Measurements from ENCODE around the gene ZBTB7C. TPM values are rescaled to one million over a fixed set of nuclear protein-coding genes. Genes with fewer than 3 reads are reported as not detected.

ZBTB7C gene
- polyA plus RNA-seq, 2 donors, result 20.6 to 24.5 TPM

- Histone ChIP-seq H3K4me1 (ENCODE audit: control insufficient read depth in 2 of 2, insufficient read depth in 2 of 2, low read length in 1 of 2) (no peaks in the 10 kb centered on the region), H3K4me3 (ENCODE audit: low read depth in 1 of 2, low read length in 2 of 2) (no peak overlapping the region), H3K9me3 (ENCODE audit: control insufficient read depth in 2 of 2, insufficient read depth in 1 of 2, low read depth in 1 of 2, low read length in 1 of 2) (no peaks in the 10 kb centered on the region), H3K27ac (ENCODE audit: low read depth in 2 of 2, low read length in 1 of 2) (no peak overlapping the region), H3K27me3 (ENCODE audit: control insufficient read depth in 1 of 2, insufficient read depth in 2 of 2, low read length in 2 of 2) (no peaks in the 10 kb centered on the region), H3K36me3 (ENCODE audit: control insufficient read depth in 2 of 2, insufficient read depth in 2 of 2, low read length in 1 of 2) (no peaks in the 10 kb centered on the region)
- WGBS, 2 donors, result 34 to 42% methylated on average over 5 of the region's 5 CpGs
Measured at GRCh38 chr18:47979611-47980200, 429.5 kb downstream of the ZBTB7C start.

DNA sequence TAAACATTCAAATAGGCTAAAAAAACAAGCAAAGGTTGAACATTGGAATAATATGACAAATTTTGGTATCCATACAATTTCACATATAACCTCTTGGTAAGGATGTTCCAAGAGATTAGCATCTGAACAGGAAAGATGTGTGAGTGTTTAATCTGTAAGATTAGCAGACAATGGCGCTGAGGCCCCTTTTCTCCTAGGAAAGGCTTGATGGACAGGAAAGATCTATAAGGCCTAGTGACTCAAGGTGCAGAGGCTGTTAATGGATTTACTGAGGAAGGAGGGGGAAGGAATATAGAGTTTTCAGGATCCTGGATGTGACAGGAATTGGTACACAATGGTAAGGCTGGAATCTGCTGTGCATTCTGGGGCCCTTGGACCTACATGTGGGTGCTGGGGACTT lies 430.6 kb downstream of the ZBTB7C start:
- H3K36me3 ChIP-seq (ENCODE audit: control insufficient read depth in 2 of 2, insufficient read depth in 2 of 2, low read length in 1 of 2), result no peaks in the 10 kb centered on the region
- no peak overlapping the region for H3K4me3 ChIP-seq (ENCODE audit: low read depth in 1 of 2, low read length in 2 of 2)
- H3K27me3 ChIP-seq (ENCODE audit: control insufficient read depth in 1 of 2, insufficient read depth in 2 of 2, low read length in 2 of 2), result no peaks in the 10 kb centered on the region
- H3K27ac ChIP-seq (ENCODE audit: low read depth in 2 of 2, low read length in 1 of 2), result no peak overlapping the region
- no peaks in the 10 kb centered on the region for H3K9me3 ChIP-seq (ENCODE audit: control insufficient read depth in 2 of 2, insufficient read depth in 1 of 2, low read depth in 1 of 2, low read length in 1 of 2)
- WGBS, 2 donors, result 86 to 92% methylated on average over 1 of the region's 1 CpG
- no peaks in the 10 kb centered on the region for H3K4me1 ChIP-seq (ENCODE audit: control insufficient read depth in 2 of 2, insufficient read depth in 2 of 2, low read length in 1 of 2)

DNA sequence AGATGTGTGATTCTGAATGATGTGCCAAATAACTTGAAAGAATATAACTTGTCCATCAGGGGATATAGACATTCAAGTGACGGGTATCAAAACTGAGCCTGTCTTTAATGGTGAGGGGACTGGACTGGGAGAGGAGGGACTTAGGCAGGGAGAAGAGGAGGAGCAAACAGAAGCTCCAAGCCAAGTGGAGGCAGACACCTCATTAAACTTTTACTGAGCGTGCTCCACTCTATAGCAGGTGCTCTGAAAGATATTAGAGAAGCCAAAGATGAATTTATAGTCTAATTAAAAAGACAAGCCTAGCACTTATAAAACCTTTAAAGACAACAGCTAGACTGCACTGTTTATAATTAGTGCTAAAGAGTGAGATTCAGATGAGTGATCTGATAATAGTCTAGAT lies 431.0 kb downstream of the ZBTB7C start:
- Histone ChIP-seq H3K4me1 (ENCODE audit: control insufficient read depth in 2 of 2, insufficient read depth in 2 of 2, low read length in 1 of 2) (no peaks in the 10 kb centered on the region), H3K36me3 (ENCODE audit: control insufficient read depth in 2 of 2, insufficient read depth in 2 of 2, low read length in 1 of 2) (no peaks in the 10 kb centered on the region), H3K27ac (ENCODE audit: low read depth in 2 of 2, low read length in 1 of 2) (no peak overlapping the region), H3K27me3 (ENCODE audit: control insufficient read depth in 1 of 2, insufficient read depth in 2 of 2, low read length in 2 of 2) (no peaks in the 10 kb centered on the region), H3K9me3 (ENCODE audit: control insufficient read depth in 2 of 2, insufficient read depth in 1 of 2, low read depth in 1 of 2, low read length in 1 of 2) (no peaks in the 10 kb centered on the region), H3K4me3 (ENCODE audit: low read depth in 1 of 2, low read length in 2 of 2) (no peak overlapping the region)
- WGBS, 2 donors, result 92 to 99% methylated on average over 2 of the region's 2 CpGs

Other genes with a start within 250 kb of the ZBTB7C start
- gene CTIF, start 129.6 kb upstream of the ZBTB7C start, polyA plus RNA-seq, result 10 to 100 TPM; 11.8 to 22.7 TPM